GM23248 (cell line): ENCODE data around the gene LRRC28.

Source experiments
- EZH2 ChIP-seq: fragments of 200-600 bp; sonication (generic); IDR thresholded peaks from 2 replicates; pipeline ENCODE4 v1.6.1; 2018; ENCODE audit warnings: antibody characterized with exemption, mild to moderate bottlenecking; ENCODE audit not compliant: insufficient read depth, poor library complexity, severe bottlenecking
- EZH2phosphoT487 ChIP-seq: fragments of 200-600 bp; sonication (generic); IDR thresholded peaks from 2 replicates; pipeline ENCODE4 v1.6.1; 2018; ENCODE audit warnings: antibody characterized with exemption, moderate library complexity, mild to moderate bottlenecking, low read depth; ENCODE audit not compliant: insufficient read depth

- no peak for TF ChIP-seq EZH2
- TF ChIP-seq EZH2phosphoT487 = no peak
These were observed 169.9 kb downstream of the LRRC28 start for GRCh38 chr15:99421172-99421656.
